K562 (cell line): ENCODE results near the gene CMSS1. TPM values are rescaled to one million over a fixed set of nuclear protein-coding genes. Genes with fewer than 3 reads are reported as not detected.

Source experiments
- ARHGAP35 ChIP-seq: fragments of 450-650 bp; IDR thresholded peaks from 2 replicates; pipeline ENCODE4 v1.6.1; 2018; ENCODE audit not compliant: partially characterized antibody
- FOXA3 ChIP-seq, 2 experiments: fragments of 450-650 bp in 1 of 2; sonication (generic) in 1 of 2; formaldehyde crosslinking; IDR thresholded peaks in 1 of 2; conservative IDR thresholded peaks in 1 of 2; 2 replicates each; pipeline versions ENCODE4 v1.4.0 to v1.8.0; 2020 to 2022; ENCODE audit warnings: mild to moderate bottlenecking in 2 of 2, missing genetic modification reagents in 1 of 2
- RBM14 ChIP-seq: fragments of 200-400 bp; formaldehyde crosslinking; IDR thresholded peaks from 2 replicates; pipeline ENCODE4 v1.6.1; 2018; ENCODE audit warnings: low read depth, mild to moderate bottlenecking, low read length, moderate library complexity, borderline replicate concordance; ENCODE audit not compliant: insufficient read depth
- SIN3A ChIP-seq, 2 experiments: fragments of 150-350 bp in 1 of 2; IDR thresholded peaks; 2 replicates each; pipeline ENCODE4 v1.6.1; 2011 to 2016; ENCODE audit warnings: borderline replicate concordance in 2 of 2, low read depth in 2 of 2, low read length in 2 of 2, mild to moderate bottlenecking in 2 of 2, moderate library complexity in 2 of 2; ENCODE audit not compliant: control insufficient read depth in 1 of 2
- ZNF395 ChIP-seq: fragments of 200-800 bp; sonication (Bioruptor generic); IDR thresholded peaks from 2 replicates; pipeline ENCODE4 v1.6.1; 2017; ENCODE audit warnings: missing genetic modification characterization, missing compliant biosample characterization
- polyA plus RNA-seq, 8 experiments: library from polyadenylated mRNA; depleted of rRNA in 4 of 8; stranded (reverse) in 5 of 8; unstranded in 3 of 8; fragments of >200 nt; fragmentation: Nextera tagmentation in 2 of 8; fragmentation: Illumina TruSeq in 1 of 8; extraction: Ambion mirVana in 2 of 8; extraction: Trizol in 1 of 8; gene quantifications; 2 replicates each; pipeline versions ENCODE4 v1.2.1 to v1.2.3, GENCODE V29; 2011 to 2014; ENCODE audit warnings: inconsistent platforms in 1 of 8, missing spikeins in 1 of 8
- total RNA-seq, 7 experiments: library from RNA; depleted of rRNA in 6 of 7; stranded (reverse); fragments of >200 nt in 6 of 7; fragmentation: Illumina TruSeq in 2 of 7; extraction: Trizol in 2 of 7; gene quantifications; 2 replicates each; pipeline versions ENCODE4 v1.2.1 to v1.2.3, GENCODE V29; 2011 to 2021; ENCODE audit warnings: low replicate concordance in 1 of 7
- TF ChIP-seq, protein P1 (sequence below): sonication (generic); formaldehyde crosslinking; IDR thresholded peaks from 2 replicates; pipeline ENCODE4 v1.8.0; 2022; ENCODE audit warnings: mild to moderate bottlenecking, missing genetic modification reagents, borderline replicate concordance
- TF ChIP-seq, protein P2 (sequence below): fragments of 450-650 bp; formaldehyde crosslinking; IDR thresholded peaks from 2 replicates; pipeline ENCODE4 v1.4.0; 2022; ENCODE audit warnings: missing genetic modification characterization
- TF ChIP-seq, protein P3 (sequence below): IDR thresholded peaks from 3 replicates; pipeline ENCODE4 v1.6.1; 2011; ENCODE audit warnings: borderline replicate concordance, mild to moderate bottlenecking, moderate library complexity; ENCODE audit not compliant: insufficient read length; ENCODE audit errors: extremely low read depth

Gene CMSS1
- total and polyA plus RNA-seq, 9 of the 15 experiments (the other 6 are each of a cell fraction or from before 2014, with no cell fraction given) = 46.9 to 109 (median 72.3) TPM

DNA sequence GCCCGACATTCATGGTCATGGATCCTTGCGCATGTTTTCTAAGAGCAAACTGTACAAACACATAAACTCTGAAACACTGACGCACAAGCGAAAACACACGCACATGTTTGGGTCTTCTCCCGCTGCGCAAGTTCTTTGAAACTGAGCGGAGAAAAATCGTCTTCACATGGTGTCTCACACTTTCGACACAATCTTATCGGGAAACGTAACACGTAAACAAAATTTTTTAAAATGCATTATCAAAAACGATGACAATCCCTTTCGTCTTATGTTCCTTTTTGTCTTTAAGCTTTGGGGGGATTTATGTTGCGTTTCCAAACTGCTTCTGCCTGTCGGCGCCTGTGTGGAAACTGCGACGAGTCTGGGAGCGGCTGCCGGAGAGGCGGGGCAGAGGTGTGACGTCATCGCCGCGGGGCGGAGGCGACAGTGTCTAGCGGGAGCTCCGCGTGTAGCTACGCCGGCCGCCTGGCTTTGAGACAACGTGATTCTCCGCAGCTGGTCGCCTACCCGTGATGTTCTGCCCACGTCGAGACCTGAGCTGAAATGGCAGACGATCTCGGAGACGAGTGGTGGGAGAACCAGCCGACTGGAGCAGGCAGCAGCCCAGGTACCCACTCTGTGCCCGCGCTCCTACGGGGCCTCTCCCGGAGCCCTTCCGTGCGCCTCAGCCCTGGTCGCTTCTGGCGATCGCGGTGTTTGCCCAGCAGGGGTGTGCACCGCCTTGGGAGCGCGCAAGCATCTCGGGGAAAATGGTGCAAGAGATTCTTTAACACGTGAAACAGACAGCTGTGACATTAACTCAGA lies at the start of gene CMSS1 (continued):
- TF ChIP-seq, protein P1, sequence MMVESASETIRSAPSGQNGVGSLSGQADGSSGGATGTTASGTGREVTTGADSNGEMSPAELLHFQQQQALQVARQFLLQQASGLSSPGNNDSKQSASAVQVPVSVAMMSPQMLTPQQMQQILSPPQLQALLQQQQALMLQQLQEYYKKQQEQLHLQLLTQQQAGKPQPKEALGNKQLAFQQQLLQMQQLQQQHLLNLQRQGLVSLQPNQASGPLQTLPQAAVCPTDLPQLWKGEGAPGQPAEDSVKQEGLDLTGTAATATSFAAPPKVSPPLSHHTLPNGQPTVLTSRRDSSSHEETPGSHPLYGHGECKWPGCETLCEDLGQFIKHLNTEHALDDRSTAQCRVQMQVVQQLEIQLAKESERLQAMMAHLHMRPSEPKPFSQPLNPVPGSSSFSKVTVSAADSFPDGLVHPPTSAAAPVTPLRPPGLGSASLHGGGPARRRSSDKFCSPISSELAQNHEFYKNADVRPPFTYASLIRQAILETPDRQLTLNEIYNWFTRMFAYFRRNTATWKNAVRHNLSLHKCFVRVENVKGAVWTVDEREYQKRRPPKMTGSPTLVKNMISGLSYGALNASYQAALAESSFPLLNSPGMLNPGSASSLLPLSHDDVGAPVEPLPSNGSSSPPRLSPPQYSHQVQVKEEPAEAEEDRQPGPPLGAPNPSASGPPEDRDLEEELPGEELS (CRISPR knock-in tag) = no peak
- TF ChIP-seq, protein P2, sequence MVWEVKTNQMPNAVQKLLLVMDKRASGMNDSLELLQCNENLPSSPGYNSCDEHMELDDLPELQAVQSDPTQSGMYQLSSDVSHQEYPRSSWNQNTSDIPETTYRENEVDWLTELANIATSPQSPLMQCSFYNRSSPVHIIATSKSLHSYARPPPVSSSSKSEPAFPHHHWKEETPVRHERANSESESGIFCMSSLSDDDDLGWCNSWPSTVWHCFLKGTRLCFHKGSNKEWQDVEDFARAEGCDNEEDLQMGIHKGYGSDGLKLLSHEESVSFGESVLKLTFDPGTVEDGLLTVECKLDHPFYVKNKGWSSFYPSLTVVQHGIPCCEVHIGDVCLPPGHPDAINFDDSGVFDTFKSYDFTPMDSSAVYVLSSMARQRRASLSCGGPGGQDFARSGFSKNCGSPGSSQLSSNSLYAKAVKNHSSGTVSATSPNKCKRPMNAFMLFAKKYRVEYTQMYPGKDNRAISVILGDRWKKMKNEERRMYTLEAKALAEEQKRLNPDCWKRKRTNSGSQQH (CRISPR knock-in tag) = no peak
- TF ChIP-seq RBM14 (no peak), SIN3A (IDR thresholded peaks at IDR 0.05; ENCODE audit: borderline replicate concordance in 2 of 2, control insufficient read depth in 1 of 2, low read depth in 2 of 2, low read length in 2 of 2) (peak; percentile 48 to 79; a peak in 3 of 4 replicates), FOXA3 (CRISPR knock-in tag; conservative IDR thresholded peaks at IDR 0.05 in 1 of 2, IDR thresholded peaks at IDR 0.05 in 1 of 2) (no peak), ARHGAP35 (no peak), ZNF395 (CRISPR knock-in tag) (peak; percentile 69; the same call in 1 of the 2 replicates)
- TF ChIP-seq, protein P3, sequence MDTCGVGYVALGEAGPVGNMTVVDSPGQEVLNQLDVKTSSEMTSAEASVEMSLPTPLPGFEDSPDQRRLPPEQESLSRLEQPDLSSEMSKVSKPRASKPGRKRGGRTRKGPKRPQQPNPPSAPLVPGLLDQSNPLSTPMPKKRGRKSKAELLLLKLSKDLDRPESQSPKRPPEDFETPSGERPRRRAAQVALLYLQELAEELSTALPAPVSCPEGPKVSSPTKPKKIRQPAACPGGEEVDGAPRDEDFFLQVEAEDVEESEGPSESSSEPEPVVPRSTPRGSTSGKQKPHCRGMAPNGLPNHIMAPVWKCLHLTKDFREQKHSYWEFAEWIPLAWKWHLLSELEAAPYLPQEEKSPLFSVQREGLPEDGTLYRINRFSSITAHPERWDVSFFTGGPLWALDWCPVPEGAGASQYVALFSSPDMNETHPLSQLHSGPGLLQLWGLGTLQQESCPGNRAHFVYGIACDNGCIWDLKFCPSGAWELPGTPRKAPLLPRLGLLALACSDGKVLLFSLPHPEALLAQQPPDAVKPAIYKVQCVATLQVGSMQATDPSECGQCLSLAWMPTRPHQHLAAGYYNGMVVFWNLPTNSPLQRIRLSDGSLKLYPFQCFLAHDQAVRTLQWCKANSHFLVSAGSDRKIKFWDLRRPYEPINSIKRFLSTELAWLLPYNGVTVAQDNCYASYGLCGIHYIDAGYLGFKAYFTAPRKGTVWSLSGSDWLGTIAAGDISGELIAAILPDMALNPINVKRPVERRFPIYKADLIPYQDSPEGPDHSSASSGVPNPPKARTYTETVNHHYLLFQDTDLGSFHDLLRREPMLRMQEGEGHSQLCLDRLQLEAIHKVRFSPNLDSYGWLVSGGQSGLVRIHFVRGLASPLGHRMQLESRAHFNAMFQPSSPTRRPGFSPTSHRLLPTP = no peak
